ENCODE data around the gene DDX54. TPM values are rescaled to one million over a fixed set of nuclear protein-coding genes. Genes with fewer than 3 reads are reported as not detected.

Gene DDX54
- total and polyA plus RNA-seq, 7 donors: 53.6 to 93.5 (median 79.4) TPM

DNA sequence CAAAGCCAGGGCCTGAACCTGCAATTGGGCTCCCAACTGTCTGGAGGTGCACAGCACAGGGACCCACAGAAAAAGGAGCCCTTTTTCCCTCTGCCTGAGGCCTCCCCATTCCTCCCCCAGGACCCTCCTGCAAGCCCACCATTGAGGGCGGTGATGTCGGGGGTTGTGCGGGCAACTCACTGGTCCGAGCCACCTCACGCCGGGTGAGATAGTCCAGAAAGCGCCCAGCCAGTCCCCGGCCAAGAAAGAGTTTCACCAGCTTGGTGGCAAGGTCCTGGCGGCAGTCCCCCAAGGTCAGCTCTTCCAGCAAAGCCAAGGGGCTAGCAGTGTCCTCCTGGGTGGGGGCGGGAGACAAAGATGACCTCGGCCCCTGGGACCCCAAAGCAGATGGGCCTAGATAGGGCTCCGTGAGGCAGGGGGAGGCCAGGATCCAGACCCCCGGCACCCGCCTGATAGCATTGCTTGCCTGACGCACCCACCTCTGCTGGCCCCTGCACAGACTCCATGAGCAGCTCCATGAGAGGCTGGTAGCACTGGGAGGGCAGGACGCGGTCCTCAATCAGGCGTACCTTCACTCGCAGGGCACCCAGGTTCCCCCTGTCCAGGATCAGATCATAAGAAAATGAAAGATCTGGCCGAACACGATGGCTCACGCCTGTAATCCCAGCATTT is 69.7 kb downstream of the DDX54 start:
- 80 to 91% (median 82%) methylated on average over 22 of the region's 22 CpGs for WGBS, 3 donors

DNA sequence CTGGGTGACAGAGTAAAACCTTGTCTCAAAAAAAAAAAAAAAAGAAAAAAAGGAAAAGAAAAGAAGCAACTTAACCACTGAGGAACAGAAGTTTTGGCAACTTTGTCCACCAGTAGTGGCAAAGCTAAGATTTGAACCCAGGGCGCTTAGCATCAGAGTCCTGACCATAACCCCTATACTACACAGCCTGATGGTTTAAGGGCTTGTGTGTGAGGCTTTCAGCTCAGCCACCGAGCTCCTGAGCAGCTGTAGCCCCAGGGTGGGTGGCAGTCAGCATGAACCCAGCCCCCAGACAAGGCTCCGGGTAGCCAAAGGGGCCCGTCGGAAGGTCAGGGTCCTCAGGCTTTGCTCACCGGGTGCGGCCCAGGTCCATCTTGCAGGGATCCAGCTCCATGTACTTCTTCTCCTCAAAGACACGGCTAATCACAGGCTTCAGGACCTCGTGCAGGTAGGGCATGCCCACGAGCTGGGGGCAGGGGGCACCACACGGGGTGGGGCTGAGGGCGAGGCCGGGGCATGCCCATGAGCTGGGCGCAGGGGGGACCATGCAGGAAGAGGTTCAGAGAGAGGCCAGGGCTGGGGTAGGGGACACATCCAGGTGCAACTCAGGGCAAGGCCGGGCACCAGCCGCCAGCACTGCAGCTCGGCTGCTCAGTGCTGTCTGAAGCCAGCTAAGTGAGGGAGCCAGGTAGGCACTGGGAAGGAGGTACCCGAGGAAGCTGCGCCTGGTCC is 70.7 kb downstream of the DDX54 start:
- Histone ChIP-seq H3K27me3 (ENCODE audit: insufficient read depth in 3 of 3, low read length in 2 of 3) (peaks cover 0 to 6% (median 6%) of the 10 kb centered on the region in 3 donors), H3K4me1 (no peaks in the 10 kb centered on the region), H3K4me3 (no peak overlapping the region), H3K36me3 (ENCODE audit: insufficient read depth in 1 of 2, low read depth in 1 of 2) (no peaks in the 10 kb centered on the region), H3K27ac (no peak overlapping the region), H3K9me3 (no peaks in the 10 kb centered on the region)
- DNase-seq: no peak
- no peak for ATAC-seq
- intact Hi-C loops (cut with DNase I): no loop called here
- 83 to 86% (median 84%) methylated on average over 19 of the region's 19 CpGs for WGBS, 3 donors
- TF ChIP-seq, protein P1, sequence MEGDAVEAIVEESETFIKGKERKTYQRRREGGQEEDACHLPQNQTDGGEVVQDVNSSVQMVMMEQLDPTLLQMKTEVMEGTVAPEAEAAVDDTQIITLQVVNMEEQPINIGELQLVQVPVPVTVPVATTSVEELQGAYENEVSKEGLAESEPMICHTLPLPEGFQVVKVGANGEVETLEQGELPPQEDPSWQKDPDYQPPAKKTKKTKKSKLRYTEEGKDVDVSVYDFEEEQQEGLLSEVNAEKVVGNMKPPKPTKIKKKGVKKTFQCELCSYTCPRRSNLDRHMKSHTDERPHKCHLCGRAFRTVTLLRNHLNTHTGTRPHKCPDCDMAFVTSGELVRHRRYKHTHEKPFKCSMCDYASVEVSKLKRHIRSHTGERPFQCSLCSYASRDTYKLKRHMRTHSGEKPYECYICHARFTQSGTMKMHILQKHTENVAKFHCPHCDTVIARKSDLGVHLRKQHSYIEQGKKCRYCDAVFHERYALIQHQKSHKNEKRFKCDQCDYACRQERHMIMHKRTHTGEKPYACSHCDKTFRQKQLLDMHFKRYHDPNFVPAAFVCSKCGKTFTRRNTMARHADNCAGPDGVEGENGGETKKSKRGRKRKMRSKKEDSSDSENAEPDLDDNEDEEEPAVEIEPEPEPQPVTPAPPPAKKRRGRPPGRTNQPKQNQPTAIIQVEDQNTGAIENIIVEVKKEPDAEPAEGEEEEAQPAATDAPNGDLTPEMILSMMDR (IDR thresholded peaks at IDR 0.05): no peak

More for the DNA sequence above, 69.7 kb downstream of the DDX54 start:
- peaks cover 0 to 6% (median 6%) of the 10 kb centered on the region in 3 donors for H3K27me3 ChIP-seq (ENCODE audit: insufficient read depth in 3 of 3, low read length in 2 of 3)
- no peaks in the 10 kb centered on the region for H3K9me3 ChIP-seq
- no peak overlapping the region for H3K27ac ChIP-seq
- ATAC-seq: no peak
- DNase-seq: no peak
- H3K4me3 ChIP-seq: no peak overlapping the region
- no peaks in the 10 kb centered on the region for H3K36me3 ChIP-seq (ENCODE audit: insufficient read depth in 1 of 2, low read depth in 1 of 2)
- no peaks in the 10 kb centered on the region for H3K4me1 ChIP-seq
- intact Hi-C loops (cut with DNase I): no loop called here
- TF ChIP-seq, protein P1 (IDR thresholded peaks at IDR 0.05): no peak

DNA sequence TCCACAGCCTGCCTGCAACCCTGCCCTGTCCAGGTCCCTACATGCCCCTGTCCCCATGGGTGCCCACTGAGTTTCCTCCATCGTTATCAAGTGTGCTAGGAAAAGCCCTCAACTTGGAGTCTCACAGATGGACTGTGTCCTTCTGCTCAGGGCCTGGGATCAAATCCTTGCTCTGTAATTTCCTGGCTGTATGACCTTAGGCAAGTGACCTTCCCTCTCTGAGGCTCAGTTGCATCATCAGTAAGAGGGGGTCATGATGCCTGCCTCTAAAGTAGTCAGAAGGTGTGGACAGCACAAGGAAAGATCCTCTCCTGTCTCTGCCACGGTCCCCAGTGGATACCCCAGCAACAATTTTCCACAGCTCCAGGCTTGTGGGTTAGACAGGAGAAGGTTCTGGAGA is 71.9 kb downstream of the DDX54 start:
- WGBS, 3 donors: 65 to 74% (median 74%) methylated on average over 2 of the region's 2 CpGs
- intact Hi-C loops (cut with DNase I): no loop called here
- TF ChIP-seq, protein P1 (IDR thresholded peaks at IDR 0.05): no peak
- H3K4me3 ChIP-seq: no peak overlapping the region
- no peaks in the 10 kb centered on the region for H3K9me3 ChIP-seq
- no peak for ATAC-seq
- no peak overlapping the region for H3K27ac ChIP-seq
- no peaks in the 10 kb centered on the region for H3K4me1 ChIP-seq
- DNase-seq: no peak
- H3K27me3 ChIP-seq (ENCODE audit: insufficient read depth in 3 of 3, low read length in 2 of 3): peaks cover 0 to 6% (median 3%) of the 10 kb centered on the region in 3 donors
- H3K36me3 ChIP-seq (ENCODE audit: insufficient read depth in 1 of 2, low read depth in 1 of 2): no peaks in the 10 kb centered on the region

DNA sequence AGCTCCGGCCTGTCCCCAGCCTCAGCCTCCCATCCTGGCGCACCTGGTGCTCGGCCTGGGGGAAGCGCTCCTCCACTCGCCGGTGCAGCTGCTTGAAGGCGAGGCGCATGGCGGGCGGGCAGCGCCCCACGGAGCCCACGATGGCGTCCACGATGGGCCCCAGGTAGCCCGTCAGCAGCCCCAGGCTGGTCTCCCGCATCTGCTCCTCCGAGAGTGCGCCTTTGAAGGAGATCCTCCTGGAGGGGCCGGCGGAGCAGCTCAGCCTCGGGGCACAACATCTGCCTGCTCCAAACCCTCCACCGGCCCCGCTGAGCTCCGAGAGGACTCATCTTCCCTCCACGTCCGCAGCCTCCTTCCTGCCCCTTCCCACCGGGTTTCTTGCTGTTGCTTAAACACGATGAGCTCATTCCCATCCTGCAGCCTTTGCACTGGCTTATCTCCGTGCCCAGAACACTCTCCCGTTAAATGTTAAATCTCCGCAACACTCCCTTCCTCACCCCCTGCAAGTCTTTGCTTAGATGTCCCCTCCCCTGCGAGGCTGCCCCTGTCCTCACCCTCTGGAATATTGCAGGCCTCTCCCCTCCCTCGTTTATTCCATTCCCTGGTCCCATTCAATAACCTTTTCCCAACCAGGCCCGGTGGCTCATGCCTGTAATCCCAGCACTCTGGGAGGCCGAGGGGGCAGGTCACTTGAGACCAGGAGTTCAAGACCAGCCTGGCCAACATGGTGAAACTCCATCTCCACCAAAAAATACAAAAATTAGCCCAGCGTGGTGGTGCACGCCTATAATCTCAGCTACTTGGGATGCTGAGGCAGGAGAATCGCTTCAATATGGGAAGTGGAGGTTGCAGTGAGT is 73.0 kb downstream of the DDX54 start:
- Histone ChIP-seq H3K4me1 (no peaks in the 10 kb centered on the region), H3K27me3 (ENCODE audit: insufficient read depth in 3 of 3, low read length in 2 of 3) (peaks cover 0 to 6% (median 3%) of the 10 kb centered on the region in 3 donors), H3K4me3 (no peak overlapping the region), H3K36me3 (ENCODE audit: insufficient read depth in 1 of 2, low read depth in 1 of 2) (no peaks in the 10 kb centered on the region), H3K9me3 (no peaks in the 10 kb centered on the region), H3K27ac (no peak overlapping the region)
- DNase-seq (no peak), ATAC-seq (no peak)
- intact Hi-C loops (cut with DNase I): no loop called here
- TF ChIP-seq, protein P1 (IDR thresholded peaks at IDR 0.05): no peak
- WGBS, 3 donors: 56 to 65% (median 58%) methylated on average over 35 to 39 of the region's 39 CpGs

Measured in psoas muscle (tissue), 8 donors.